GM23338 (cell line): ENCODE data around the gene LCP1. TPM values are rescaled to one million over a fixed set of nuclear protein-coding genes. Genes with fewer than 3 reads are reported as not detected.

Source experiments
- ATAC-seq: fragments of 200-7000 bp; cut with Tn5 transposase; 3 replicates; pipeline ENCODE4 v1.9.1; 2020
- DNase-seq: peaks from one replicate; pipeline ENCODE4 v3.0.0-alpha.2; 2015; ENCODE audit warnings: low spot score
- H2AFZ ChIP-seq: fragments of 200-600 bp; sonication (generic); 2 replicates; pipeline ENCODE4 v1.8.0; 2016; ENCODE audit warnings: antibody characterized with exemption, mild to moderate bottlenecking, moderate library complexity
- H3F3A ChIP-seq: fragments of 200-600 bp; sonication (generic); replicated peaks from 2 replicates; pipeline ENCODE4 v1.8.0; 2017; ENCODE audit warnings: antibody characterized with exemption, mixed run types, low read depth
- H3K27ac ChIP-seq: fragments of 200-600 bp; sonication (generic); 2 replicates; pipeline ENCODE4 v1.6.1; 2016; ENCODE audit warnings: low read depth
- H3K27me3 ChIP-seq: fragments of 200-600 bp; sonication (generic); 2 replicates; pipeline ENCODE4 v1.8.0; 2016; ENCODE audit warnings: mild to moderate bottlenecking, mixed run types, moderate library complexity; ENCODE audit not compliant: insufficient read depth
- H3K36me3 ChIP-seq: fragments of 200-600 bp; sonication (generic); 2 replicates; pipeline ENCODE4 v1.8.0; 2016; ENCODE audit warnings: mild to moderate bottlenecking; ENCODE audit not compliant: insufficient read depth
- H3K4me1 ChIP-seq: fragments of 200-600 bp; sonication (generic); 2 replicates; pipeline ENCODE4 v1.8.0; 2016; ENCODE audit warnings: mild to moderate bottlenecking, moderate library complexity; ENCODE audit not compliant: insufficient read depth
- H3K4me2 ChIP-seq: fragments of 200-600 bp; sonication (generic); 2 replicates; pipeline ENCODE4 v1.7.1; 2017; ENCODE audit warnings: mixed run types
- H3K4me3 ChIP-seq: fragments of 200-600 bp; sonication (generic); 2 replicates; pipeline ENCODE4 v1.6.1; 2016; ENCODE audit warnings: mixed run types
- H3K79me2 ChIP-seq: fragments of 200-600 bp; sonication (generic); replicated peaks from 2 replicates; pipeline ENCODE4 v1.8.0; 2017; ENCODE audit warnings: mild to moderate bottlenecking; ENCODE audit not compliant: insufficient read depth
- H3K9me2 ChIP-seq: fragments of 200-600 bp; sonication (generic); 2 replicates; pipeline ENCODE4 v1.8.0; 2017; ENCODE audit not compliant: insufficient read depth
- H4K20me1 ChIP-seq: fragments of 200-600 bp; sonication (generic); replicated peaks from 2 replicates; pipeline ENCODE4 v1.8.0; 2017; ENCODE audit warnings: mild to moderate bottlenecking; ENCODE audit not compliant: insufficient read depth
- H3K27ac Mint-ChIP-seq: 2 replicates; pipeline ENCODE4 v1.8.0; 2020; ENCODE audit warnings: inconsistent platforms, mild to moderate bottlenecking, moderate library complexity, mixed read lengths
- H3K27me3 Mint-ChIP-seq: 3 replicates; pipeline ENCODE4 v1.8.0; 2022; ENCODE audit warnings: low read depth, mild to moderate bottlenecking, moderate library complexity, mixed read lengths, inconsistent platforms; ENCODE audit not compliant: insufficient read depth, poor library complexity
- H3K36me3 Mint-ChIP-seq: 3 replicates; pipeline ENCODE4 v1.8.0; 2021; ENCODE audit warnings: low read depth, mild to moderate bottlenecking, inconsistent platforms, moderate library complexity, mixed read lengths
- H3K4me1 Mint-ChIP-seq: 3 replicates; pipeline ENCODE4 v1.8.0; 2020; ENCODE audit warnings: mild to moderate bottlenecking, inconsistent platforms, mixed read lengths
- H3K4me3 Mint-ChIP-seq: 3 replicates; pipeline ENCODE4 v1.8.0; 2021; ENCODE audit warnings: moderate library complexity, mild to moderate bottlenecking, inconsistent platforms, mixed read lengths
- H3K9me3 Mint-ChIP-seq: 3 replicates; pipeline ENCODE4 v1.8.0; 2020; ENCODE audit warnings: moderate library complexity, mild to moderate bottlenecking, inconsistent platforms, mixed read lengths
- EZH2 ChIP-seq: fragments of 200-600 bp; sonication (generic); IDR thresholded peaks from one replicate; pipeline ENCODE4 v1.8.0; 2017; ENCODE audit warnings: antibody characterized with exemption, mild to moderate bottlenecking, low read depth; ENCODE audit not compliant: unreplicated experiment
- JUNB ChIP-seq: IDR thresholded peaks from one replicate; pipeline ENCODE4 v1.6.1; 2016; ENCODE audit warnings: antibody characterized with exemption; ENCODE audit not compliant: unreplicated experiment
- NANOG ChIP-seq: IDR thresholded peaks from 2 replicates; pipeline ENCODE4 v1.6.1; 2016; ENCODE audit warnings: antibody characterized with exemption, borderline replicate concordance
- POLR2AphosphoS5 ChIP-seq: IDR thresholded peaks from 2 replicates; pipeline ENCODE4 v1.6.1; 2016; ENCODE audit warnings: antibody characterized with exemption, low read depth
- STAT1 ChIP-seq: IDR thresholded peaks from one replicate; pipeline ENCODE4 v1.6.1; 2016; ENCODE audit warnings: antibody characterized with exemption; ENCODE audit not compliant: unreplicated experiment
- ZNF331 ChIP-seq: fragments of 250-450 bp; sonication (Bioruptor Pico); IDR thresholded peaks from 2 replicates; pipeline ENCODE4 v1.5.0; 2020; ENCODE audit warnings: low read depth, mild to moderate bottlenecking, moderate library complexity
- polyA plus RNA-seq: library from polyadenylated mRNA; unstranded; fragments of >200 nt; fragmentation: Nextera tagmentation; extraction: Ambion mirVana; gene quantifications from 2 replicates; pipeline ENCODE4 v1.2.1, GENCODE V29; 2016
- total RNA-seq: library from RNA; depleted of rRNA; stranded (reverse); fragments of >200 nt; shearing (Covaris generic); gene quantifications from 2 replicates; pipeline ENCODE4 v1.2.3, GENCODE V29; 2014
- TF ChIP-seq, protein P1 (sequence below): fragments of 250-450 bp; sonication (Bioruptor Pico); IDR thresholded peaks from 2 replicates; pipeline ENCODE4 v1.5.0; 2020; ENCODE audit warnings: mild to moderate bottlenecking, moderate library complexity
- TF ChIP-seq, protein P2 (sequence below), 2 experiments: fragments of 200-600 bp in 1 of 2; sonication (generic) in 1 of 2; conservative IDR thresholded peaks; 2 replicates each; pipeline versions ENCODE4 v1.5.1 to v1.6.1; 2016 to 2017; ENCODE audit warnings: antibody characterized with exemption in 2 of 2, low read depth in 2 of 2, mild to moderate bottlenecking in 2 of 2, moderate library complexity in 1 of 2

The LCP1 gene
- total and polyA plus RNA-seq, 2 experiments from 2014 or later: 1.9 to 3.4 TPM

DNA sequence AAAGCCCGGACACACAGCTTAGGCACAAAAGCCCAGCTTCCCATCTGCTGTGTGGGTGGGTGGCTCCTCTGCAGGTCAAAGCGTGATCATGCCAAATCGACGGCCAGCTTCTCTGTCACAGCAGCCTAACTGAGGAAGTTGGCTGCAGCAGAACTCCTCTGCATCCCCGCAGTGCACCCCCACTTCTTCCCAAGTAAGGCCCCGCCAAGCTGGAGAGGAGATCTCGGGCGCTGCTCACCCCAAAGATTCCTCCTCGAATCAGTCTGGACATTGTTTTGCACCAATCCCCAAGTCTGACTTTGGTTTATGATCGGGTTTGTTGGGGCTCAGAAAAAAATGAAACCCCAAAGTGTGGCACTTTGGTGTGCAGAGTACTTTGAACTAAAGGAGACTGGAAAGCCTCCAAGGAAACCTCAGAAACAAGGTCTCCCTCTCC is 57.4 kb downstream of the LCP1 start:
- H3K27ac Mint-ChIP-seq: no peak overlapping the region
- no peak overlapping the region for H3K27ac ChIP-seq
- no peak for TF ChIP-seq POLR2AphosphoS5
- no peak for TF ChIP-seq STAT1
- no peak for TF ChIP-seq ZNF331 (CRISPR knock-in tag)
- TF ChIP-seq JUNB: no peak
- TF ChIP-seq, protein P1, sequence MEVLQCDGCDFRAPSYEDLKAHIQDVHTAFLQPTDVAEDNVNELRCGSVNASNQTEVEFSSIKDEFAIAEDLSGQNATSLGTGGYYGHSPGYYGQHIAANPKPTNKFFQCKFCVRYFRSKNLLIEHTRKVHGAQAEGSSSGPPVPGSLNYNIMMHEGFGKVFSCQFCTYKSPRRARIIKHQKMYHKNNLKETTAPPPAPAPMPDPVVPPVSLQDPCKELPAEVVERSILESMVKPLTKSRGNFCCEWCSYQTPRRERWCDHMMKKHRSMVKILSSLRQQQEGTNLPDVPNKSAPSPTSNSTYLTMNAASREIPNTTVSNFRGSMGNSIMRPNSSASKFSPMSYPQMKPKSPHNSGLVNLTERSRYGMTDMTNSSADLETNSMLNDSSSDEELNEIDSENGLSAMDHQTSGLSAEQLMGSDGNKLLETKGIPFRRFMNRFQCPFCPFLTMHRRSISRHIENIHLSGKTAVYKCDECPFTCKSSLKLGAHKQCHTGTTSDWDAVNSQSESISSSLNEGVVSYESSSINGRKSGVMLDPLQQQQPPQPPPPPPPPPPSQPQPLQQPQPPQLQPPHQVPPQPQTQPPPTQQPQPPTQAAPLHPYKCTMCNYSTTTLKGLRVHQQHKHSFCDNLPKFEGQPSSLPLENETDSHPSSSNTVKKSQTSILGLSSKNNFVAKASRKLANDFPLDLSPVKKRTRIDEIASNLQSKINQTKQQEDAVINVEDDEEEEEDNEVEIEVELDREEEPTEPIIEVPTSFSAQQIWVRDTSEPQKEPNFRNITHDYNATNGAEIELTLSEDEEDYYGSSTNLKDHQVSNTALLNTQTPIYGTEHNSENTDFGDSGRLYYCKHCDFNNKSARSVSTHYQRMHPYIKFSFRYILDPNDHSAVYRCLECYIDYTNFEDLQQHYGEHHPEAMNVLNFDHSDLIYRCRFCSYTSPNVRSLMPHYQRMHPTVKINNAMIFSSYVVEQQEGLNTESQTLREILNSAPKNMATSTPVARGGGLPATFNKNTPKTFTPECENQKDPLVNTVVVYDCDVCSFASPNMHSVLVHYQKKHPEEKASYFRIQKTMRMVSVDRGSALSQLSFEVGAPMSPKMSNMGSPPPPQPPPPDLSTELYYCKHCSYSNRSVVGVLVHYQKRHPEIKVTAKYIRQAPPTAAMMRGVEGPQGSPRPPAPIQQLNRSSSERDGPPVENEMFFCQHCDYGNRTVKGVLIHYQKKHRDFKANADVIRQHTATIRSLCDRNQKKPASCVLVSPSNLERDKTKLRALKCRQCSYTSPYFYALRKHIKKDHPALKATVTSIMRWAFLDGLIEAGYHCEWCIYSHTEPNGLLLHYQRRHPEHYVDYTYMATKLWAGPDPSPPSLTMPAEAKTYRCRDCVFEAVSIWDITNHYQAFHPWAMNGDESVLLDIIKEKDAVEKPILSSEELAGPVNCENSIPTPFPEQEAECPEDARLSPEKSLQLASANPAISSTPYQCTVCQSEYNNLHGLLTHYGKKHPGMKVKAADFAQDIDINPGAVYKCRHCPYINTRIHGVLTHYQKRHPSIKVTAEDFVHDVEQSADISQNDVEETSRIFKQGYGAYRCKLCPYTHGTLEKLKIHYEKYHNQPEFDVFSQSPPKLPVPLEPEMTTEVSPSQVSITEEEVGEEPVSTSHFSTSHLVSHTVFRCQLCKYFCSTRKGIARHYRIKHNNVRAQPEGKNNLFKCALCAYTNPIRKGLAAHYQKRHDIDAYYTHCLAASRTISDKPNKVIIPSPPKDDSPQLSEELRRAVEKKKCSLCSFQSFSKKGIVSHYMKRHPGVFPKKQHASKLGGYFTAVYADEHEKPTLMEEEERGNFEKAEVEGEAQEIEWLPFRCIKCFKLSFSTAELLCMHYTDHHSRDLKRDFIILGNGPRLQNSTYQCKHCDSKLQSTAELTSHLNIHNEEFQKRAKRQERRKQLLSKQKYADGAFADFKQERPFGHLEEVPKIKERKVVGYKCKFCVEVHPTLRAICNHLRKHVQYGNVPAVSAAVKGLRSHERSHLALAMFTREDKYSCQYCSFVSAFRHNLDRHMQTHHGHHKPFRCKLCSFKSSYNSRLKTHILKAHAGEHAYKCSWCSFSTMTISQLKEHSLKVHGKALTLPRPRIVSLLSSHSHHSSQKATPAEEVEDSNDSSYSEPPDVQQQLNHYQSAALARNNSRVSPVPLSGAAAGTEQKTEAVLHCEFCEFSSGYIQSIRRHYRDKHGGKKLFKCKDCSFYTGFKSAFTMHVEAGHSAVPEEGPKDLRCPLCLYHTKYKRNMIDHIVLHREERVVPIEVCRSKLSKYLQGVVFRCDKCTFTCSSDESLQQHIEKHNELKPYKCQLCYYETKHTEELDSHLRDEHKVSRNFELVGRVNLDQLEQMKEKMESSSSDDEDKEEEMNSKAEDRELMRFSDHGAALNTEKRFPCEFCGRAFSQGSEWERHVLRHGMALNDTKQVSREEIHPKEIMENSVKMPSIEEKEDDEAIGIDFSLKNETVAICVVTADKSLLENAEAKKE (CRISPR knock-in tag): no peak
- no peak for TF ChIP-seq NANOG
- TF ChIP-seq EZH2: no peak
- TF ChIP-seq, protein P2, sequence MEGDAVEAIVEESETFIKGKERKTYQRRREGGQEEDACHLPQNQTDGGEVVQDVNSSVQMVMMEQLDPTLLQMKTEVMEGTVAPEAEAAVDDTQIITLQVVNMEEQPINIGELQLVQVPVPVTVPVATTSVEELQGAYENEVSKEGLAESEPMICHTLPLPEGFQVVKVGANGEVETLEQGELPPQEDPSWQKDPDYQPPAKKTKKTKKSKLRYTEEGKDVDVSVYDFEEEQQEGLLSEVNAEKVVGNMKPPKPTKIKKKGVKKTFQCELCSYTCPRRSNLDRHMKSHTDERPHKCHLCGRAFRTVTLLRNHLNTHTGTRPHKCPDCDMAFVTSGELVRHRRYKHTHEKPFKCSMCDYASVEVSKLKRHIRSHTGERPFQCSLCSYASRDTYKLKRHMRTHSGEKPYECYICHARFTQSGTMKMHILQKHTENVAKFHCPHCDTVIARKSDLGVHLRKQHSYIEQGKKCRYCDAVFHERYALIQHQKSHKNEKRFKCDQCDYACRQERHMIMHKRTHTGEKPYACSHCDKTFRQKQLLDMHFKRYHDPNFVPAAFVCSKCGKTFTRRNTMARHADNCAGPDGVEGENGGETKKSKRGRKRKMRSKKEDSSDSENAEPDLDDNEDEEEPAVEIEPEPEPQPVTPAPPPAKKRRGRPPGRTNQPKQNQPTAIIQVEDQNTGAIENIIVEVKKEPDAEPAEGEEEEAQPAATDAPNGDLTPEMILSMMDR (conservative IDR thresholded peaks at IDR 0.05; ENCODE audit: low read depth in 2 of 2): no peak

More for the DNA sequence above, 57.4 kb downstream of the LCP1 start:
- H3K36me3 Mint-ChIP-seq: no peaks in the 10 kb centered on the region
- ATAC-seq: no peak
- H3K4me1 Mint-ChIP-seq: peaks cover 11% of the 10 kb centered on the region
- H3K27me3 Mint-ChIP-seq: peaks cover 5% of the 10 kb centered on the region
- Histone ChIP-seq H3K9me2 (no peaks in the 10 kb centered on the region), H2AFZ (no peak overlapping the region; the same call in 1 of the 2 replicates), H3K4me1 (peaks cover 6% of the 10 kb centered on the region; the same call in 1 of the 2 replicates), H3K4me2 (no peak overlapping the region), H3K4me3 (no peak overlapping the region), H3K27me3 (no peaks in the 10 kb centered on the region), H3K36me3 (no peaks in the 10 kb centered on the region), H3F3A (no peaks in the 10 kb centered on the region), H3K79me2 (no peaks in the 10 kb centered on the region), H4K20me1 (no peaks in the 10 kb centered on the region)
- DNase-seq: no peak
- no peaks in the 10 kb centered on the region; the same call in 2 of the 3 replicates for H3K9me3 Mint-ChIP-seq
- H3K4me3 Mint-ChIP-seq: no peak overlapping the region
